ENCODE results near the gene ZC3H10. TPM values are rescaled to one million over a fixed set of nuclear protein-coding genes. Genes with fewer than 3 reads are reported as not detected.
A peak's percentile ranks its signal among the peaks of the same experiment; 100 is the strongest.

The ZC3H10 gene
- polyA plus RNA-seq, 4 donors = 1.1 to 4.0 (median 2.1) TPM

- Histone ChIP-seq H3K27ac (ENCODE audit: low read depth in 1 of 3, low read length in 2 of 3) (peak overlapping the region; percentile 95 to 100 (median 98)), H3K4me3 (ENCODE audit: low read depth in 1 of 3, low read length in 3 of 3) (peak overlapping the region; percentile 73 to 92 (median 74)), H3K27me3 (ENCODE audit: control insufficient read depth in 3 of 3, insufficient read depth in 3 of 3, low read length in 3 of 3) (peaks cover 0 to 6% (median 0%) of the 10 kb centered on the region in 3 donors), H3K9me3 (ENCODE audit: control insufficient read depth in 2 of 2, insufficient read depth in 1 of 2, low read depth in 1 of 2, low read length in 1 of 2) (no peaks in the 10 kb centered on the region), H3K36me3 (ENCODE audit: control insufficient read depth in 3 of 3, insufficient read depth in 2 of 3, low read depth in 1 of 3, low read length in 3 of 3) (peaks cover 0 to 40% (median 0%) of the 10 kb centered on the region in 3 donors), H3K4me1 (ENCODE audit: control insufficient read depth in 3 of 3, insufficient read depth in 2 of 3, low read depth in 1 of 3, low read length in 2 of 3) (peaks cover 0 to 41% (median 2%) of the 10 kb centered on the region in 3 donors)
- FAIRE-seq (no peak), DNase-seq (peak; percentile 94 to 95)
- WGBS, 3 donors = 6 to 21% (median 15%) methylated on average over 20 of the region's 20 CpGs
Measured at GRCh38 chr12:56080556-56081138, 37.4 kb upstream of the ZC3H10 start.

GRCh38 chr12:56081393-56082347, 36.4 kb upstream of the ZC3H10 start:
- peak overlapping the region; percentile 95 to 100 (median 98) for H3K27ac ChIP-seq (ENCODE audit: low read depth in 1 of 3, low read length in 2 of 3)
- H3K27me3 ChIP-seq (ENCODE audit: control insufficient read depth in 3 of 3, insufficient read depth in 3 of 3, low read length in 3 of 3) = peaks cover 0 to 6% (median 0%) of the 10 kb centered on the region in 3 donors
- H3K36me3 ChIP-seq (ENCODE audit: control insufficient read depth in 3 of 3, insufficient read depth in 2 of 3, low read depth in 1 of 3, low read length in 3 of 3) = peaks cover 0 to 49% (median 7%) of the 10 kb centered on the region in 3 donors
- H3K4me1 ChIP-seq (ENCODE audit: control insufficient read depth in 3 of 3, insufficient read depth in 2 of 3, low read depth in 1 of 3, low read length in 2 of 3) = peaks cover 0 to 41% (median 2%) of the 10 kb centered on the region in 3 donors
- no peaks in the 10 kb centered on the region for H3K9me3 ChIP-seq (ENCODE audit: control insufficient read depth in 2 of 2, insufficient read depth in 1 of 2, low read depth in 1 of 2, low read length in 1 of 2)
- peak; percentile 97 to 99 for DNase-seq
- H3K4me3 ChIP-seq (ENCODE audit: low read depth in 1 of 3, low read length in 3 of 3) = peak overlapping the region; percentile 40 to 92 (median 73)
- no peak for FAIRE-seq
- WGBS, 3 donors = 11 to 43% (median 37%) methylated on average over 5 to 6 of the region's 6 CpGs

- FAIRE-seq = no peak
- Histone ChIP-seq H3K27me3 (ENCODE audit: control insufficient read depth in 3 of 3, insufficient read depth in 3 of 3, low read length in 3 of 3) (peaks cover 0 to 6% (median 0%) of the 10 kb centered on the region in 3 donors), H3K4me3 (ENCODE audit: low read depth in 1 of 3, low read length in 3 of 3) (peak overlapping the region in 2 of 3 donors; percentile 42), H3K9me3 (ENCODE audit: control insufficient read depth in 2 of 2, insufficient read depth in 1 of 2, low read depth in 1 of 2, low read length in 1 of 2) (no peaks in the 10 kb centered on the region), H3K4me1 (ENCODE audit: control insufficient read depth in 3 of 3, insufficient read depth in 2 of 3, low read depth in 1 of 3, low read length in 2 of 3) (peaks cover 0 to 41% (median 2%) of the 10 kb centered on the region in 3 donors), H3K36me3 (ENCODE audit: control insufficient read depth in 3 of 3, insufficient read depth in 2 of 3, low read depth in 1 of 3, low read length in 3 of 3) (peaks cover 0 to 56% (median 9%) of the 10 kb centered on the region in 3 donors), H3K27ac (ENCODE audit: low read depth in 1 of 3, low read length in 2 of 3) (peak overlapping the region; percentile 77 to 100 (median 98))
- no peak for DNase-seq
- WGBS, 3 donors = 15 to 50% (median 34%) methylated on average over 2 of the region's 2 CpGs
Measured at GRCh38 chr12:56082382-56082781, 35.7 kb upstream of the ZC3H10 start.

- Histone ChIP-seq H3K27ac (ENCODE audit: low read depth in 1 of 3, low read length in 2 of 3) (peak overlapping the region; percentile 77 to 100 (median 98)), H3K36me3 (ENCODE audit: control insufficient read depth in 3 of 3, insufficient read depth in 2 of 3, low read depth in 1 of 3, low read length in 3 of 3) (peaks cover 0 to 62% (median 10%) of the 10 kb centered on the region in 3 donors), H3K4me3 (ENCODE audit: low read depth in 1 of 3, low read length in 3 of 3) (peak overlapping the region in 2 of 3 donors; percentile 42), H3K27me3 (ENCODE audit: control insufficient read depth in 3 of 3, insufficient read depth in 3 of 3, low read length in 3 of 3) (peaks cover 0 to 6% (median 0%) of the 10 kb centered on the region in 3 donors), H3K4me1 (ENCODE audit: control insufficient read depth in 3 of 3, insufficient read depth in 2 of 3, low read depth in 1 of 3, low read length in 2 of 3) (peaks cover 0 to 41% (median 2%) of the 10 kb centered on the region in 3 donors), H3K9me3 (ENCODE audit: control insufficient read depth in 2 of 2, insufficient read depth in 1 of 2, low read depth in 1 of 2, low read length in 1 of 2) (no peaks in the 10 kb centered on the region)
- DNase-seq (peak in 1 of 2 donors; percentile 28), FAIRE-seq (no peak)
- WGBS, 3 donors = 21 to 45% (median 36%) methylated on average over 2 to 3 of the region's 3 CpGs
Measured at GRCh38 chr12:56082967-56083366, 35.1 kb upstream of the ZC3H10 start.

GRCh38 chr12:56084958-56085543, 33.0 kb upstream of the ZC3H10 start:
- Histone ChIP-seq H3K36me3 (ENCODE audit: control insufficient read depth in 3 of 3, insufficient read depth in 2 of 3, low read depth in 1 of 3, low read length in 3 of 3) (peaks cover 0 to 81% (median 19%) of the 10 kb centered on the region in 3 donors), H3K4me1 (ENCODE audit: control insufficient read depth in 3 of 3, insufficient read depth in 2 of 3, low read depth in 1 of 3, low read length in 2 of 3) (peaks cover 0 to 37% (median 2%) of the 10 kb centered on the region in 3 donors), H3K4me3 (ENCODE audit: low read depth in 1 of 3, low read length in 3 of 3) (no peak overlapping the region), H3K9me3 (ENCODE audit: control insufficient read depth in 2 of 2, insufficient read depth in 1 of 2, low read depth in 1 of 2, low read length in 1 of 2) (no peaks in the 10 kb centered on the region), H3K27ac (ENCODE audit: low read depth in 1 of 3, low read length in 2 of 3) (peak overlapping the region in 1 of 3 donors; percentile 8), H3K27me3 (ENCODE audit: control insufficient read depth in 3 of 3, insufficient read depth in 3 of 3, low read length in 3 of 3) (peaks cover 0 to 5% (median 0%) of the 10 kb centered on the region in 3 donors)
- FAIRE-seq = no peak
- DNase-seq = peak; percentile 59 to 75
- 81 to 86% (median 82%) methylated on average over 15 of the region's 15 CpGs for WGBS, 3 donors

GRCh38 chr12:56086096-56086495, 32.0 kb upstream of the ZC3H10 start:
- H3K36me3 ChIP-seq (ENCODE audit: control insufficient read depth in 3 of 3, insufficient read depth in 2 of 3, low read depth in 1 of 3, low read length in 3 of 3) = peaks cover 0 to 86% (median 19%) of the 10 kb centered on the region in 3 donors
- H3K4me1 ChIP-seq (ENCODE audit: control insufficient read depth in 3 of 3, insufficient read depth in 2 of 3, low read depth in 1 of 3, low read length in 2 of 3) = peaks cover 0 to 35% (median 0%) of the 10 kb centered on the region in 3 donors
- H3K27me3 ChIP-seq (ENCODE audit: control insufficient read depth in 3 of 3, insufficient read depth in 3 of 3, low read length in 3 of 3) = no peaks in the 10 kb centered on the region
- no peak overlapping the region for H3K27ac ChIP-seq (ENCODE audit: low read depth in 1 of 3, low read length in 2 of 3)
- H3K4me3 ChIP-seq (ENCODE audit: low read depth in 1 of 3, low read length in 3 of 3) = no peak overlapping the region
- 61 to 77% (median 70%) methylated on average over 3 of the region's 3 CpGs for WGBS, 3 donors
- DNase-seq (peak in 1 of 2 donors; percentile 52), FAIRE-seq (no peak)
- no peaks in the 10 kb centered on the region for H3K9me3 ChIP-seq (ENCODE audit: control insufficient read depth in 2 of 2, insufficient read depth in 1 of 2, low read depth in 1 of 2, low read length in 1 of 2)

- Histone ChIP-seq H3K27ac (ENCODE audit: low read depth in 1 of 3, low read length in 2 of 3) (no peak overlapping the region), H3K9me3 (ENCODE audit: control insufficient read depth in 2 of 2, insufficient read depth in 1 of 2, low read depth in 1 of 2, low read length in 1 of 2) (no peaks in the 10 kb centered on the region), H3K36me3 (ENCODE audit: control insufficient read depth in 3 of 3, insufficient read depth in 2 of 3, low read depth in 1 of 3, low read length in 3 of 3) (peaks cover 0 to 85% (median 19%) of the 10 kb centered on the region in 3 donors), H3K4me3 (ENCODE audit: low read depth in 1 of 3, low read length in 3 of 3) (no peak overlapping the region), H3K4me1 (ENCODE audit: control insufficient read depth in 3 of 3, insufficient read depth in 2 of 3, low read depth in 1 of 3, low read length in 2 of 3) (peaks cover 0 to 33% (median 0%) of the 10 kb centered on the region in 3 donors), H3K27me3 (ENCODE audit: control insufficient read depth in 3 of 3, insufficient read depth in 3 of 3, low read length in 3 of 3) (no peaks in the 10 kb centered on the region)
- FAIRE-seq = no peak
- no peak for DNase-seq
- WGBS, 3 donors = 80 to 84% (median 84%) methylated on average over 6 of the region's 6 CpGs
Measured at GRCh38 chr12:56086608-56087007, 31.5 kb upstream of the ZC3H10 start.

- FAIRE-seq = no peak
- H3K9me3 ChIP-seq (ENCODE audit: control insufficient read depth in 2 of 2, insufficient read depth in 1 of 2, low read depth in 1 of 2, low read length in 1 of 2) = no peaks in the 10 kb centered on the region
- H3K4me1 ChIP-seq (ENCODE audit: control insufficient read depth in 3 of 3, insufficient read depth in 2 of 3, low read depth in 1 of 3, low read length in 2 of 3) = peaks cover 0 to 31% (median 0%) of the 10 kb centered on the region in 3 donors
- DNase-seq = peak in 1 of 2 donors; percentile 79
- no peaks in the 10 kb centered on the region for H3K27me3 ChIP-seq (ENCODE audit: control insufficient read depth in 3 of 3, insufficient read depth in 3 of 3, low read length in 3 of 3)
- H3K4me3 ChIP-seq (ENCODE audit: low read depth in 1 of 3, low read length in 3 of 3) = no peak overlapping the region
- H3K36me3 ChIP-seq (ENCODE audit: control insufficient read depth in 3 of 3, insufficient read depth in 2 of 3, low read depth in 1 of 3, low read length in 3 of 3) = peaks cover 0 to 88% (median 20%) of the 10 kb centered on the region in 3 donors
- WGBS, 3 donors = 45 to 74% (median 59%) methylated on average over 6 of the region's 6 CpGs
- peak overlapping the region in 2 of 3 donors; percentile 28 to 50 for H3K27ac ChIP-seq (ENCODE audit: low read depth in 1 of 3, low read length in 2 of 3)
Measured at GRCh38 chr12:56087220-56087619, 30.8 kb upstream of the ZC3H10 start.

Measured in small intestine (tissue), 7 donors.